Ishikawa (cell line): ENCODE data around the gene ACO2.

Experiments
- CEBPB ChIP-seq: IDR thresholded peaks from 2 replicates; pipeline ENCODE4 v1.6.1; 2012
- CREB1 ChIP-seq: IDR thresholded peaks from 2 replicates; pipeline ENCODE4 v1.6.1; 2012; ENCODE audit warnings: low read depth
- EGR1 ChIP-seq: IDR thresholded peaks from 2 replicates; pipeline ENCODE4 v1.6.1; 2012
- EP300 ChIP-seq: IDR thresholded peaks from 2 replicates; pipeline ENCODE4 v1.6.1; 2012; ENCODE audit warnings: borderline replicate concordance
- FOXM1 ChIP-seq: IDR thresholded peaks from 2 replicates; pipeline ENCODE4 v1.6.1; 2012; ENCODE audit warnings: low read depth, borderline replicate concordance
- NFIC ChIP-seq: IDR thresholded peaks from 2 replicates; pipeline ENCODE4 v1.6.1; 2012
- RAD21 ChIP-seq: IDR thresholded peaks from 2 replicates; pipeline ENCODE4 v1.6.1; 2012; ENCODE audit warnings: low read depth
- TAF1 ChIP-seq: IDR thresholded peaks from 2 replicates; pipeline ENCODE4 v1.6.1; 2012; ENCODE audit warnings: low read depth, mild to moderate bottlenecking
- TCF12 ChIP-seq: IDR thresholded peaks from 2 replicates; pipeline ENCODE4 v1.6.1; 2012; ENCODE audit warnings: low read depth
- TEAD4 ChIP-seq: IDR thresholded peaks from 2 replicates; pipeline ENCODE4 v1.6.1; 2012
- USF1 ChIP-seq: IDR thresholded peaks from 2 replicates; pipeline ENCODE4 v1.6.1; 2012
- YY1 ChIP-seq: IDR thresholded peaks from 2 replicates; pipeline ENCODE4 v1.6.1; 2012; ENCODE audit warnings: low read depth
- TF ChIP-seq, protein P1 (sequence below): IDR thresholded peaks from 2 replicates; pipeline ENCODE4 v1.6.1; 2012; ENCODE audit warnings: low read depth, mild to moderate bottlenecking
- TF ChIP-seq, protein P2 (sequence below): IDR thresholded peaks from 2 replicates; pipeline ENCODE4 v1.6.1; 2012

DNA sequence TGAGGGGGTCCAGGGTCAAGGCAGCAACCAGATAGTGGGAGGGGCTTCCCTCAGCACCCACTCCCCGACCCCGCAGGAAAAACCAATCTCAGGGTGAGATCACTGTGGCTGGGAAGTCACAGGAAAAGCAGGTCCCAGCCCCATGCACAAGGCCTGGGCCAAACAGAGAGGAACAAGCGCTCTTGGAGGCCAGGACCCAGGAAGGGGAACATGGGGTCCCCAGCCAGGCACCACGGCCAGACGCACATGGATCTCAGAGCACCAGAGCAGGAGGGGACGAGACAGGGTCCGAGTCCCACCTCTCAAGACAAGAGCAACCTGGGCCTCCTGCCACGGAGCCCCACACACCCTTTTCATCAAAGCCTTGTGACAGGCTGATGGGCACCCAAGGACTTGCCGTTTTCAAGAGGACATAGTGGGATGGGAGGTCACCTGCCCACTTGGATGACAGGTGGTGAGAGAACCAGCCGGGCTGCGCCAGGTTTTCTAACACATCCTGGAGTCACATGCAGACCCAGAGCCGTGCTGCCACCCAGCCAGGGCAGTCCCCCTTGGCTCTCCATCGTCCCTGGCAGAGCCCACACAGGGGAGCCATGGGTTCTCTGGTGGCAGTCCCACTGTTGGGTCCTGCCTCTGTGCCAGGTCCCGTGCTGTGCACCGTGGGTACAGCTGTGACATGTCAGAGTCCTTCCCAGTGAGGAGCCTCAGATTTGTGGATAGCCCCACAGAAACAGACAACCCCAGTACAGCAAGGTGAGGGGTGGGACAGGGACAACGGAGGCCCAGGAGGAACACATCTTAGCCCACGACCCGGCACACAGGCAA lies 62.2 kb downstream of the ACO2 start:
- TF ChIP-seq YY1 (no peak), TCF12 (no peak), TAF1 (no peak), CEBPB (no peak), EP300 (no peak), RAD21 (no peak), FOXM1 (no peak), NFIC (no peak), USF1 (no peak), CREB1 (no peak), TEAD4 (no peak), EGR1 (no peak)
- TF ChIP-seq, protein P1, sequence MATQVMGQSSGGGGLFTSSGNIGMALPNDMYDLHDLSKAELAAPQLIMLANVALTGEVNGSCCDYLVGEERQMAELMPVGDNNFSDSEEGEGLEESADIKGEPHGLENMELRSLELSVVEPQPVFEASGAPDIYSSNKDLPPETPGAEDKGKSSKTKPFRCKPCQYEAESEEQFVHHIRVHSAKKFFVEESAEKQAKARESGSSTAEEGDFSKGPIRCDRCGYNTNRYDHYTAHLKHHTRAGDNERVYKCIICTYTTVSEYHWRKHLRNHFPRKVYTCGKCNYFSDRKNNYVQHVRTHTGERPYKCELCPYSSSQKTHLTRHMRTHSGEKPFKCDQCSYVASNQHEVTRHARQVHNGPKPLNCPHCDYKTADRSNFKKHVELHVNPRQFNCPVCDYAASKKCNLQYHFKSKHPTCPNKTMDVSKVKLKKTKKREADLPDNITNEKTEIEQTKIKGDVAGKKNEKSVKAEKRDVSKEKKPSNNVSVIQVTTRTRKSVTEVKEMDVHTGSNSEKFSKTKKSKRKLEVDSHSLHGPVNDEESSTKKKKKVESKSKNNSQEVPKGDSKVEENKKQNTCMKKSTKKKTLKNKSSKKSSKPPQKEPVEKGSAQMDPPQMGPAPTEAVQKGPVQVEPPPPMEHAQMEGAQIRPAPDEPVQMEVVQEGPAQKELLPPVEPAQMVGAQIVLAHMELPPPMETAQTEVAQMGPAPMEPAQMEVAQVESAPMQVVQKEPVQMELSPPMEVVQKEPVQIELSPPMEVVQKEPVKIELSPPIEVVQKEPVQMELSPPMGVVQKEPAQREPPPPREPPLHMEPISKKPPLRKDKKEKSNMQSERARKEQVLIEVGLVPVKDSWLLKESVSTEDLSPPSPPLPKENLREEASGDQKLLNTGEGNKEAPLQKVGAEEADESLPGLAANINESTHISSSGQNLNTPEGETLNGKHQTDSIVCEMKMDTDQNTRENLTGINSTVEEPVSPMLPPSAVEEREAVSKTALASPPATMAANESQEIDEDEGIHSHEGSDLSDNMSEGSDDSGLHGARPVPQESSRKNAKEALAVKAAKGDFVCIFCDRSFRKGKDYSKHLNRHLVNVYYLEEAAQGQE = no peak
- TF ChIP-seq, protein P2, sequence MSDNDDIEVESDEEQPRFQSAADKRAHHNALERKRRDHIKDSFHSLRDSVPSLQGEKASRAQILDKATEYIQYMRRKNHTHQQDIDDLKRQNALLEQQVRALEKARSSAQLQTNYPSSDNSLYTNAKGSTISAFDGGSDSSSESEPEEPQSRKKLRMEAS = no peak
